GM19043 (cell line): ENCODE results near the gene CEACAM18.
"Not testable (repeated sequence)": the region's sequence is repeated elsewhere in the genome, so short reads cannot be mapped to it uniquely, and the experiment has no call there.

Source experiments
- ATAC-seq: cut with Tn5 transposase; IDR thresholded peaks from one replicate; pipeline ENCODE4 v1.9.1; 2021; ENCODE audit warnings: low read depth; ENCODE audit not compliant: unreplicated experiment

Gene CEACAM18

GRCh38 chr19:51489113-51489512 lies 10.8 kb downstream of the CEACAM18 start:
- ATAC-seq, result no peak

GRCh38 chr19:51490676-51491075 lies 12.3 kb downstream of the CEACAM18 start:
- ATAC-seq, result no peak

GRCh38 chr19:51491586-51491985 lies 13.2 kb downstream of the CEACAM18 start:
- ATAC-seq, result no peak

GRCh38 chr19:51493776-51494175 lies 15.4 kb downstream of the CEACAM18 start:
- no peak for ATAC-seq

GRCh38 chr19:51497666-51498065 lies 19.3 kb downstream of the CEACAM18 start:
- no peak for ATAC-seq

DNA sequence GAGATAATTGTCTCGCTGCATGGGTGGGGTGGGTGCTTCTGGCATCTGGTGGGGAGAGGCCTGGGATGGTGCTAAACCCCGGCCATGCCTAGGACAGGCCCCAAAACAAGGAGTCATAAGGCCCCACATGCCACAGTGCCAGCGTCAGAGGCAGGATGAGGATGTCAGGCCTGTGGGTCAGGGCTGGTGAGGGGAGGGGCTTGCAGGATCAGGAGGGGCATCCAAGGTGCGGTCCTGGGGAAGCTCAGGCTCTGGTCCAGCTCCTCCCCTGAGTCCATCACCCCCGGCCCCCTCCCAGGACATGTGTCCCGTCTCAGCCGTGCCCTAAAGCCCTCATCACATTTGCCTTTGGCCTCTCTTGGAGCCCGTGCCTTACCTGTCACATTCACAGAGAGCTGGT lies 22.6 kb downstream of the CEACAM18 start:
- ATAC-seq, result not testable (repeated sequence)

DNA sequence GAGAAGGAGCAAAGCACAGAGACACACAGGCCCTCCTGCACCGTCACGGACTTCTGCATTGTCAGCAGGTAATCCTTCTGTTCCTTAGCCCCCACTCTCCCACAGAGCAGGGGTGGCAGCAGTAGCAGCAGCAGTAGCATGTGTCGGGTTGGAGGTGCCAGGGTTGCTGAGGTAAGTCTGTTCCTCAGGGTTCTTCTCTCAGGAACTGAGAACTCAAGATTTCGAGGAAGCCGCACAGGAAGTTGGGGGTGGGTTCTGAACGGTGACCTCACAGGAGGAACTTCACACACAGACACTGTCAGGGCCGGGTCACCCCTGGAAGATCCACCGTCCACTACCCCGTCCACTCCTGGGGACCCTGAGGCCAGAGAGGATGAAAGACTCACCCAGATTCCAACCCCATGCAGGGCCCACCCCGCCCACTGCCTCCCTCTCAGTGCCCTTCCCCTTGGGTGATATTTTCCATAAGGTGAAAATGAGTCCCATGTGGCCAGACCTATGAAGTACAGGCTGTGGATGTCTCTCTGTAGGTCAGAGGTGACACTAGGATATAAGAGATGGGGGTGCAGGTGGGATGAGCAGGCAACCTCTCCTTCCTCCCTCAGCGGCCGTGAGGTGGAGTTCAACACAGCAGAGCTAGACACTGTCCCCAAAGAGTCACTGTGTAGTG lies 23.4 kb downstream of the CEACAM18 start, which contains the start of gene SIGLEC12:
Gene SIGLEC12 (minus strand): TSS at position 207 of the 670 bp plus-strand sequence. CDS start 67 bp downstream, at position 140.
- no peak for ATAC-seq

DNA sequence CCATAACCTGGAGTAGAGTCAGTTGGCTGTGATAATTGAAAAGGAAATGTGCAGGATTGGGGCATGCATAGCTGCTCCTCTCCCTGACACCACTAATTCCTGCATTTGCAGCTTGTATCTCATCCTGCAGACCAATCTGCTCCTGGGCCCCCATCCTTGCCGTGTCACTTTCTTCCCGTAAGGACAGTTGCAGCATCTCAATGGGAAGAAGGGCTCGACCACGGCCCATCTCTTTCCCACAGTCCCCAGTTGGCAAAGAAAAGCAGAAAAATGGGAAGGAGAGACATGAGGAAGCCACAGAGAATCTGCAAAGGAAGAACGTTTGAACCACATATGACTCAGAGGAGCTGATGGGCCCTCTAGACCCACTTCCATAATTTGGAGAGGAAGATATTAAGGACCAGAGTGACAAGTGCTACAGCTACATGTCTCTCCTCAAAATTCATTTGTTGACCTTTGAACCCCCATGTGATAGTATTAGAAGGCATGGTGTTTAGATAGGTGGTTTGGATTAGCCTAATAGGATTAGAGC lies 25.0 kb downstream of the CEACAM18 start:
- no peak for ATAC-seq

DNA sequence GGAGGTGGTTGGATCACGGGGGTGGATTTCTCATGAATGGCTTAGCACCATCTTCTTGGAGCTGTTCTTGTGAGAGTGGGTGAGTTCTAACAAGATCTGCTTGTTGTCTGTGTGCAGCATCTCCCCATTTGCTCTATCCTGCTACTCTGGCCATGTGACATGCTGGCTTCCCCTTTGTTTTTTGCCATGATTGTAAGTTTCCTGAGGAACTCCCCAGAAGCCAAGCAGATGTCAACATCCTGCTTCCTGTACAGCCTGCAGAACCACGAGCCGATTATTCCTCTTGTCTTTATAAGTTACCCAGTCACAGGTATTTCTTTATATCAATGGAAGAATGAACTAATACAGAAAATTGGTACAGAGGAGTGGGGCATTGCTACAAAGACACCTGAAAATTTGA lies 25.6 kb downstream of the CEACAM18 start:
- ATAC-seq, result no peak

GRCh38 chr19:51505904-51506303 lies 27.6 kb downstream of the CEACAM18 start:
- ATAC-seq, result no peak

DNA sequence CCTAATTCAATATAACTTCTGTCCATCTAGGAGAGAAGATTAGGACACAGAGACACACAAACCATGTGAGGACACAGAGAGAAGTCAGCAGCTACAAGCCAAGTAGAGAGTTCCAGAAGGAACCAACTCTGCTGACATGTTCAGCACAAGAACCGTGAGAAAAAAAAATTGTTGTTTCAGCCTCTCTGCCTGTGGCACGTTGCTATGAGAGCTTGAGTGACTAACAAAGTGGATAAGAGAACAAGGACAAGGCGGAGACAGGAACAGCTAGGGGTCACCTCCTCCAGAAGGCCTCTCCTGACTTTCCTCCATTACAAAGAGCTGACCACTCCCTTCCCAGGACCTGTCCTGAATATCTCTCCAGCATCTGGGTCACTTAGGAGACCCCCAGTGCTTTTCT lies 28.9 kb downstream of the CEACAM18 start:
- no peak for ATAC-seq

DNA sequence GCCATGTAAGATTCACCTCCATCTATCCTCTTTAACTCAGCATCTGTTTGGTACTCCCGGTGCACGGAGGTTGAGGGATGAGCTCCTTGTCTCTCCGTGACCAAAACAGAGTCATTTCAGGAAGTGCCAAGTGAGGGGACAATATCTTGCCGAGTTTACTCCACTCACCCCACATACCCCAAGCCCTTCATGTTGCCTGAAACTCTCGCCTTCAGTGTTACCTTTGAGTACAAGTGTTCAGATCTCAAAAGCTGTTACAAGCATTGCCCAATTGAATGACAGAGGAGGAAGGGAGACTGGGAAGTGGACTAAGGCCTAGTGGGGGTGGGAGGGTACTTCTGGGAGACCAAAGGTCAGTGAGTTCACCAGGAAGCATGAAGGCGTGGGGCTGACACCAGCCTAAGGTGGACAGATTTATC lies 29.3 kb downstream of the CEACAM18 start:
- no peak for ATAC-seq

DNA sequence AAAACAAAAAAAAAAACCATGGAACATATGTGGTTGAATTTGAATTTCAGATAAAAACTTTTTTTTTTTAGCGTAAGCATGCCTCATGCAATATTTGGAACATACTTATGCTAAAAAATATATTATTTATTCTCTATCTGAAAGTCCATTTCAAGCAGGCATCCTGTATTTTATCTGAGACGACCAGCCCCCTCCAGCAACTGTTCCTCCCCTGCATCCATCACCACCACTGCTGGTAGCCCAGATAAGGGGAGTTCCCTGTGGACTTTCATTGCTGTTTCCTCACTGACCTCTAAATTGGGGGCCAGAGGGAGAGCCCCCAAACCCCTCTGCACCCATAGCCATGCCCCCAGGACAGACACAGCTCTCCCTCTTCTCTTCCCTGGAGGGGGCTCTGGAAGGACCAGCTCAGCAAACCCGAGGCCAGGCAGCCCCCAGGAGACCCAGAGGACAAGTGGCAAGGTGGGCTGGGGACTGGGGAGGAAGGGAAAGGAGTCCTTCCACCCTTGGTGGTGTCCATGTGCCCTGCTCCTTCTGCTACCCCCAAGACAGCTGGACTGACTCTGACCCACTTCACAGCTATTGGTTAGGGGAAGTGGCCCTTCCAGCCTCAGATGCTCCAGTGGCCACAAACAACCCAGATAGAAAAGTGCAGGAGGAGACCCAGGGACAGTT lies 29.9 kb downstream of the CEACAM18 start:
- no peak for ATAC-seq

DNA sequence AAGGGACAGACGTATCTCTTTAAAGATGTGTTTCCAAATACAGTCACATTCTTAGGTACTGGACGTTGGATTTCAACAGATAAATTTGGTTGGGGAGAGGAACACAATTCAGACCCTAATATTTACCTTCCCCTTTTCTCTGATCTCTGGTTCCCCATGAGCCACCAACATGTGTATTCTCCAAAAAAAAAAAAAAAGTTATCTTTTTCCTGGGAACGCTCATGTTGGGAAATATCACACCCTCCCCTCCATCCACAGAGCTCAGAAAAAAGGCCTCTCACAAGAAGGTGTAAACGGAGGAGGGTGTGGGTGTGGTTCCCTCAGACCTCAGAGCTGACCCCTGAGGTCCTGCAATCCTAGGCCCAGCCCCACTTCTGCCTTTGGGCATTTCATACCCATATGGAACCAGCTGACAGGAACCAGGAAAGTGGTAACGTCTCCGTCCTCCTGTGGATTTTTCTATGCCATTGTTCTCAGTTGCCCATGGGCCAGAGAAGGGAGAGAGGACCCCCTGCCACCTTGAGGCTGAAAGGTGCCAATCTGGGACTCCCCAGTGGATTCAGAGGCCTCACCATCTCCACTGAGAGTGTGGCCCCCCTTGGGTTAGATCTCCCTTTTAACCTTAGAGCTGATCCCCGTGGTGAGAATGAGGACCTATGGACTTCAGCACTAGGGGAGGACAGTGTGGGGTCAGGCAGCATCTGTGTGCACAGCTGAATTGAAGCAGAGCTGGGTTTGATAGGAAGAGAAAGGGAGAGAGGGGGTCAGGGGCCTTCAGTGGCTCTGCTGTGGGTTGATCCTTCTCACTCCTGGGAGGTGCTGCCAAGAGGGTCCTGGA lies 31.7 kb downstream of the CEACAM18 start:
- ATAC-seq, result no peak

GRCh38 chr19:51511353-51511752 lies 33.0 kb downstream of the CEACAM18 start:
- no peak for ATAC-seq

DNA sequence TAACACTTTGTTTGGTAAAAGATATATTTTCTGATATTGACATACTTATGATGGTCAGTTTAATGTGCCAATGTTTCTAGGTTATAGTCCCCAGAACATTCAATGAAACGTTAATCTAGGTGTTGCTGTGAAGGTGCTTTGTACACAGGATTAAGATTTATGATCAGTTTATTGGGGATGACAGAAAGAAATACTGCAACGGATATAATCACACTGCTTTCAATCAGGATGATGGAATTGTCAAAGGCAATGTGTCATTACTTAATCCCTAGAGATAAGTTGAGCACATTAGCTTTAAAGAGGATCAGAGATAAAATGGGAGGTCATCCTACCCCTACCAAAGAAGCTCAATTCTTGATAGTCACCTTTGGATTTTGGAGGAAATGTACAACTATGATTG lies 35.6 kb downstream of the CEACAM18 start:
- no peak for ATAC-seq

- ATAC-seq, result no peak
Observed at GRCh38 chr19:51514866-51515481, 36.6 kb downstream of the CEACAM18 start.

GRCh38 chr19:51520728-51521127 lies 42.4 kb downstream of the CEACAM18 start:
- ATAC-seq, result no peak

- no peak for ATAC-seq
Observed at GRCh38 chr19:51521357-51521756, 43.0 kb downstream of the CEACAM18 start.

- ATAC-seq, result no peak
Observed at GRCh38 chr19:51521781-51522180, 43.4 kb downstream of the CEACAM18 start.
